Upper lobe of left lung (tissue), 4 donors: Measurements from ENCODE around the gene CARD11.

Experiments
- CTCF ChIP-seq, 6 experiments: fragments of 450-650 bp in 4 of 6; fragments of 200-600 bp in 2 of 6; sonication (generic) in 2 of 6; IDR thresholded peaks; one replicate each; pipeline ENCODE4 v1.5.1; 2016 to 2019; ENCODE audit warnings: antibody characterized with exemption in 6 of 6
- EP300 ChIP-seq, 4 donors: sonication (generic); formaldehyde crosslinking; IDR thresholded peaks; one replicate each; pipeline ENCODE4 v1.5.1; 2017; ENCODE audit warnings: antibody characterized with exemption in 4 of 4, control low read depth in 2 of 4
- POLR2A ChIP-seq, 4 donors: fragments of 450-650 bp; IDR thresholded peaks; one replicate each; pipeline ENCODE4 v1.5.1; 2016 to 2017; ENCODE audit warnings: antibody characterized with exemption in 4 of 4, mild to moderate bottlenecking in 2 of 4
- POLR2AphosphoS5 ChIP-seq, 2 donors: sonication (generic); formaldehyde crosslinking; IDR thresholded peaks; one replicate each; pipeline ENCODE4 v1.5.1; 2017; ENCODE audit warnings: antibody characterized with exemption in 2 of 2

GRCh38 chr7:3013975-3014792 is 29.5 kb downstream of the CARD11 start:
- TF ChIP-seq CTCF (IDR thresholded peaks at IDR 0.05) (no peak), EP300 (IDR thresholded peaks at IDR 0.05) (no peak), POLR2A (IDR thresholded peaks at IDR 0.05) (no peak), POLR2AphosphoS5 (IDR thresholded peaks at IDR 0.05) (no peak)
